Right atrium auricular region (tissue), 2 donors: ENCODE data around the gene NEGR1. TPM values are rescaled to one million over a fixed set of nuclear protein-coding genes. Genes with fewer than 3 reads are reported as not detected.

ENCODE experiments used
- DNase-seq: peaks from one replicate; pipeline ENCODE4 v3.0.0-alpha.2; 2019; ENCODE audit warnings: low spot score
- H3K27ac ChIP-seq, 2 donors: fragments of 200-600 bp; sonication (generic); 1 replicate in 1 of 2; 2 replicates in 1 of 2; pipeline ENCODE4 v1.5.1; 2016 to 2019
- H3K27me3 ChIP-seq, 2 donors: fragments of 200-600 bp; sonication (generic); one replicate each; pipeline versions ENCODE4 v1.5.1 to v1.6.0; 2017 to 2019
- H3K36me3 ChIP-seq: fragments of 200-600 bp; sonication (generic); one replicate; pipeline ENCODE4 v1.5.1; 2016
- H3K4me1 ChIP-seq, 2 donors: fragments of 200-600 bp; sonication (generic); one replicate each; pipeline versions ENCODE4 v1.5.1 to v1.6.0; 2017 to 2019
- H3K4me3 ChIP-seq, 2 donors: fragments of 200-600 bp; sonication (generic); 1 replicate in 1 of 2; 2 replicates in 1 of 2; pipeline ENCODE4 v1.5.1; 2017 to 2019; ENCODE audit warnings: mild to moderate bottlenecking in 1 of 2, moderate library complexity in 1 of 2
- H3K9me3 ChIP-seq, 2 donors: fragments of 200-600 bp; sonication (generic); one replicate each; pipeline ENCODE4 v1.5.1; 2019
- total RNA-seq, 2 donors: library from RNA; depleted of rRNA; stranded (reverse); fragments of >200 nt; gene quantifications; one replicate each; pipeline ENCODE4 v1.1.0, GENCODE V29; 2016
- TF ChIP-seq, protein P1 (sequence below), 2 donors: fragments of 200-600 bp; sonication (generic); IDR thresholded peaks; one replicate each; pipeline ENCODE4 v1.5.1; 2019; ENCODE audit warnings: antibody characterized with exemption in 2 of 2

The NEGR1 gene
- total RNA-seq, 2 donors from 2014 or later = 9.3 to 9.9 TPM

DNA sequence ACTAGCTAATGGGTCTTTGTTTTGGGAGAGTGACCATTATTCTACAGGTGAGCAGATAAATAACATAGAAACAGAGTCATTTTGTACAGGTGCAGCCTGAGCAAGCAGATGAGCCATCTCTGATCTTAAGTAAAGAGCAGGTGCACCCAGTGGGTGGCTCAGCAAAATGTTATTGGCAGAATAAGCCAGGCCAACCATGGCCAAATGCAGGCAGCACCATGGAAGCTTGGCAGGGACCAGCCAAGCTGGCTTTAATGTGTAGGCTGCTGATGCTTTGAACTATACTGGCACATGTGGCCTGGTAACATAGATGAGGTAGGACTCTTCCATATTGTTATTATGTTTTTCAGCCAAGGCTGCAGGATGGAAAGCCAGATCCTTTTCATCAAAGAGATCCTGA, 648.2 kb downstream of the NEGR1 start:
- no peaks in the 10 kb centered on the region for H3K36me3 ChIP-seq
- H3K9me3 ChIP-seq = no peaks in the 10 kb centered on the region
- no peak overlapping the region for H3K27ac ChIP-seq
- no peaks in the 10 kb centered on the region for H3K4me1 ChIP-seq
- TF ChIP-seq, protein P1, sequence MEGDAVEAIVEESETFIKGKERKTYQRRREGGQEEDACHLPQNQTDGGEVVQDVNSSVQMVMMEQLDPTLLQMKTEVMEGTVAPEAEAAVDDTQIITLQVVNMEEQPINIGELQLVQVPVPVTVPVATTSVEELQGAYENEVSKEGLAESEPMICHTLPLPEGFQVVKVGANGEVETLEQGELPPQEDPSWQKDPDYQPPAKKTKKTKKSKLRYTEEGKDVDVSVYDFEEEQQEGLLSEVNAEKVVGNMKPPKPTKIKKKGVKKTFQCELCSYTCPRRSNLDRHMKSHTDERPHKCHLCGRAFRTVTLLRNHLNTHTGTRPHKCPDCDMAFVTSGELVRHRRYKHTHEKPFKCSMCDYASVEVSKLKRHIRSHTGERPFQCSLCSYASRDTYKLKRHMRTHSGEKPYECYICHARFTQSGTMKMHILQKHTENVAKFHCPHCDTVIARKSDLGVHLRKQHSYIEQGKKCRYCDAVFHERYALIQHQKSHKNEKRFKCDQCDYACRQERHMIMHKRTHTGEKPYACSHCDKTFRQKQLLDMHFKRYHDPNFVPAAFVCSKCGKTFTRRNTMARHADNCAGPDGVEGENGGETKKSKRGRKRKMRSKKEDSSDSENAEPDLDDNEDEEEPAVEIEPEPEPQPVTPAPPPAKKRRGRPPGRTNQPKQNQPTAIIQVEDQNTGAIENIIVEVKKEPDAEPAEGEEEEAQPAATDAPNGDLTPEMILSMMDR (IDR thresholded peaks at IDR 0.05) = no peak
- no peaks in the 10 kb centered on the region for H3K27me3 ChIP-seq
- DNase-seq = no peak
- H3K4me3 ChIP-seq = no peak overlapping the region

DNA sequence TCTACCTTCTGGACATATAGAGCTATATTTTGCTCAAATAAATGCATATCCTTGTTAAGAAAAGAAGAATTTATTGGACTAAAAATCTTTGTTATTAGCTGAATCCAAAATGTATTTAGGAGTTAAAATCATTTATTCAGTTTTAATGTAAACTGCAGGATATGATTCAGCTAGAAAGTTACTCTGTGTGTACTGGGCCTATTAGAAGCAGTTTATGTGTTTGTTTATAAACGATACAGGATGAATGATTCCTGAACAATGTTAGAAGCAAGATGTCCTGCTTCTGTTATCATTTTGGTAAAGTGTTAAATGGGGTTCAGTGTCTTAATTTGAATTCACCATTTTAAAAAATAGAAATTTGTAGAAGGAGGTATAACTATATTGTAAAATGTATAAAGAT, 652.3 kb downstream of the NEGR1 start:
- Histone ChIP-seq H3K4me1 (no peaks in the 10 kb centered on the region), H3K4me3 (no peak overlapping the region), H3K36me3 (no peaks in the 10 kb centered on the region), H3K27me3 (no peaks in the 10 kb centered on the region), H3K9me3 (peaks cover 0 to 6% of the 10 kb centered on the region in 2 donors), H3K27ac (no peak overlapping the region)
- DNase-seq = no peak
- TF ChIP-seq, protein P1 (IDR thresholded peaks at IDR 0.05) = no peak

DNA sequence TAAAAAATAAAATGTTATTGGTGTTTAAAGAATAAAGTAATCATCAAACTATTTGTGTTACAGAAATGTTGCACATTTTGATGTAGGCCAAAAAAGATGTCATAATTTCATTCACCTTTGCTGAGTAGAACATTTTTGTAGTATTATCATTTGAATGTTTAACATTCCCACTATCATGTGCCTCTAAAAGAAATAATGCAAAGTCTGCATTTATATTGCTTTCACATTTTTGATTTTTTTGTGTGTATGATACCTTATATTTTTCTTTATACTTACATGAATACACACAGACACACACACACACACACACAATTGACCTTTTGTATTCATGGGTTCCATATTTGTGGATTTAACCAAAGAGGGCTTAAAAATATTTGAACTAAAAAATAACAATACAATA, 657.3 kb downstream of the NEGR1 start:
- H3K27me3 ChIP-seq = no peaks in the 10 kb centered on the region
- peaks cover 0 to 6% of the 10 kb centered on the region in 2 donors for H3K9me3 ChIP-seq
- H3K36me3 ChIP-seq = no peaks in the 10 kb centered on the region
- DNase-seq = no peak
- no peak overlapping the region for H3K4me3 ChIP-seq
- H3K27ac ChIP-seq = no peak overlapping the region
- no peaks in the 10 kb centered on the region for H3K4me1 ChIP-seq
- TF ChIP-seq, protein P1 (IDR thresholded peaks at IDR 0.05) = no peak

DNA sequence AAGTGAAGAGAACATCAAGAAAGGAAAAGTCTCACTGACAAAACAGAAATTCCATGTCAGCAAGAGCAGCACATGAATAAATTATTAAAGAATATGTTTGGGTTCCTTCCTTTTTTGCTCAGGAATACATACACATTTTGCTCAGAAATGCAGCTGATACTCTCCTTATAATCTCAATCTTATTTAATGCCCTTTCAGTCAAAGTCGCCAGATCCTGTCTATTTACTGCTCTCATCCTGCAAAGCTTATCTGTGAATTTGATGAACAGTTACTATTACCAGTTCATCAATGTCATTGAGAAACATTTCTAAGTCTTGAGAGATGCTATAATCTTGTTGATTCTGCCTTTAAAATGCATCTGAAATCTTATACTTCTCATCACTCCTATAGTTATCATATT, 658.5 kb downstream of the NEGR1 start:
- Histone ChIP-seq H3K4me3 (no peak overlapping the region), H3K4me1 (no peaks in the 10 kb centered on the region), H3K27me3 (no peaks in the 10 kb centered on the region), H3K27ac (no peak overlapping the region), H3K36me3 (no peaks in the 10 kb centered on the region), H3K9me3 (peaks cover 0 to 6% of the 10 kb centered on the region in 2 donors)
- TF ChIP-seq, protein P1 (IDR thresholded peaks at IDR 0.05) = no peak
- DNase-seq = no peak

DNA sequence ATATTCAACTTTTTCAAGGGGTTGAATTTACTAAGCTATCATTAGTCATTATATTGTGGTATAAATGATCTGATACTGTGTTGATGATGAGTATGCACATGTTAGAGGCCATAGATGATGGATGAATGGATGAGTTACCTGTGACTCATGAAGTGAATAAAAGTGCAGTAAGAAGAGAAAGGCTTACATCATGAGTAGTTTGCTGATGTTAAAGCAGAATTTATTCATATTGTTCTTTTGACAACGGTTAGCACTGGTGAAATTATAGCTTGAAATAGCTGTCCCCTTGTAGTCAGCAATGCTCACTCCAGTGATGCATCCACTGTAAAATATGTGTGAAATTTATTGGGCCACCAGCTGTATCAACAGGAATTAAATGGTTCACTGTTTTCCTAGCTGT, 660.6 kb downstream of the NEGR1 start:
- no peak for DNase-seq
- no peaks in the 10 kb centered on the region for H3K36me3 ChIP-seq
- H3K27ac ChIP-seq = no peak overlapping the region
- no peaks in the 10 kb centered on the region for H3K27me3 ChIP-seq
- peaks cover 0 to 6% of the 10 kb centered on the region in 2 donors for H3K9me3 ChIP-seq
- TF ChIP-seq, protein P1 (IDR thresholded peaks at IDR 0.05) = no peak
- no peaks in the 10 kb centered on the region for H3K4me1 ChIP-seq
- H3K4me3 ChIP-seq = no peak overlapping the region

DNA sequence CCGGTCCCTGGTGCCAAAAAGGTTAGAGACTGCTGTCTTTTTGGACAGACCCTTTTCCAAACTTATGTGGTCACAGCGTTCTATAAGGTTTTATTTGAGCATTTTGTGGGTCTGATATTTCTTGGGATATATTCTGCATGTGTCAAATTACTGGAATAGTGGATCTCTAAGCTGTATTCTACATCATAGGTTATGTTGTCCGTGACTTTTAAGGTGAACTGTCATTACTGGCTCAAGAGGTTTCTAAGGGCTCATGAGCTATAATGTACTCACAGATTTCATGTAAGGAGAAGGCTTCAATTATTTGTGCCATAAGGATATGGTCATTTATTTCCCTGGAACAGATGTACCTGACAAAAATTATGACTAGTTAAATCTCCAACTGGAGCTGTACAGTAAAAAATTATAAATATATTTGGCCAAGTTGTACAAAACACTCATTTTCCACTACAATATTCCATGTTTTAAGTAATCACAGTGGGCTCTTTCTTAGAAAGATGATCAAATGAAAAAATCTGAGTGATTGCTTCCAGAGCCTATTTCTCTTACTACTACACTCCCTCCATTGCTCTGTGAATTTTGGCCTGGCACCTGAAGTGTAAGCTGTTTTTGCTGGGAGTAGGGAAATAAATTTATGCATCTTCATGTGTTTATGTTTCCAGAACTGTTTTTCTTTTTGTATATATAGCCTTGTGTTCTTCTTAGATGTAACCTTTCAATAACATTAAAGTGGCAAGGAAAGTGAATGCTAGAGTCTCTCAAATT, 663.4 kb downstream of the NEGR1 start:
- Histone ChIP-seq H3K4me1 (no peaks in the 10 kb centered on the region), H3K9me3 (no peaks in the 10 kb centered on the region), H3K36me3 (no peaks in the 10 kb centered on the region), H3K27ac (no peak overlapping the region), H3K4me3 (no peak overlapping the region), H3K27me3 (no peaks in the 10 kb centered on the region)
- no peak for DNase-seq
- TF ChIP-seq, protein P1 (IDR thresholded peaks at IDR 0.05) = no peak
